GM18868 (cell line): Measurements from ENCODE around the gene APOBEC3B.
"Not testable (repeated sequence)": the region's sequence is repeated elsewhere in the genome, so short reads cannot be mapped to it uniquely, and the experiment has no call there.

Experiments
- ATAC-seq: cut with Tn5 transposase; IDR thresholded peaks from one replicate; pipeline ENCODE4 v1.9.1; 2021; ENCODE audit warnings: mild to moderate bottlenecking, moderate library complexity; ENCODE audit not compliant: unreplicated experiment

APOBEC3B gene

DNA sequence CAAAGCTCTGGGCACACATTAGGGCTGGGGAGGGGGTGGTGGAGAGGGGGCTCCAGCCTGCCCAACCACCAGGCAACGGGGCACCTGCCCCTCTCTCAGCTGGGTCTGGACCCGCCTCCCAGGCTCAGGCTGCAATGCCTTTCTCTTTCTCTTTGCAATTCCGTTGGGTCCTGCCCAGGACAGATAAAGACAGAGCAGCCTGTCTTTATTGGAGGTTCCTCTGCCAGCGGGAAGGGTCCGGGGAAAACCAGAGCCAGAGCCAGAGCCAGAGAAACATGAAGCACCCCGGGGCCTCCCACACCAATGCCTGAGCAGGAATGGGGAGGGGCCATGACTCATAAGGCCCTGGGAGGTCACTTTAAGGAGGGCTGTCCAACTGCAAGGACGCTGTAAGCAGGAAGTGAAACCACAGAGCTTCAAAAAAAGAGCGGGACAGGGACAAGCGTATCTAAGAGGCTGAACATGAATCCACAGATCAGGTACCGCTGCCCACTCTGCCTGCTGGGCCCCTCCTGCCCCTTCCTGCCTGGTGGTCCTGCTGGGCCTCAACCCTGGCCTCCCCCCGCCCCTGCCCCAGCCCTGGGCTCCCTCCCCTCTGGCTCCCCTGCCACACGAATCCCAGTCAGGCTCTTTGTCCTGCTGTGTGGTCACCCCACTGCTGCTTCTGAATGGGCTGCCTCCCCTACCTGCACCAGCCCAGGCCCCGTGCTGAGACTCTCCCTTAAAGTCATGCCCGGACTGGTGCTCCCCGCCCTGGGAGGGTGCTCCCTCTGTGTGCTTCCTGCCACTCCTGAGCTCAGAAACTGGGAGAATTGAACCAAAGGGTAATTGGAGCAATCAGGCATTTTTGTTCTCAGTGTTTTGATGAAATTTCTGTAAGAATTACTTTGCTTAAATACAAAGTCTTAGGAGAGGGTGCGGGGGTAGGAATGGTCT lies at the start of gene APOBEC3B:
TSS of gene APOBEC3B (plus strand) at position 356 of the 936 bp plus-strand sequence. CDS start at position 463, 107 bp downstream.
- ATAC-seq, result peak; percentile 48

DNA sequence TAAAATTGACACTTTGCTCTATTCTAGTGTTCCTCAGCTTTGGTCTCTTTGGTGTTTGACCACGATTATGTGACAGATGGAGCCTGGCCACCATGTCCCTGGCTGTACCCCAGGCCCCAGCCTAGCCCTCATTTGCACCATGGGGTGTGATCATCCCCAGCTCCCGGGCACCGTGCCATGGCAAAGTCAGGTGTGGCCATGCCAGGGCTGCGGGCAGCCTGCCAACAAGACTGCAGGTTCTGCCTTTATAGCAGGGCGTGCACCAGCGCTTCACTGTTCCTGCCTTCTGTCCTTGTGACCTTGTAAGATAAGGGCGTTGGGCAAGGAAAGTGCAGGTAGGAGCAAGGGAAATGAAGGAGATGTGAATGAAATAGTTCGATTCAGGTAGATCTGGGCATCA lies 47.1 kb upstream of the APOBEC3B start:
- ATAC-seq, result no peak

DNA sequence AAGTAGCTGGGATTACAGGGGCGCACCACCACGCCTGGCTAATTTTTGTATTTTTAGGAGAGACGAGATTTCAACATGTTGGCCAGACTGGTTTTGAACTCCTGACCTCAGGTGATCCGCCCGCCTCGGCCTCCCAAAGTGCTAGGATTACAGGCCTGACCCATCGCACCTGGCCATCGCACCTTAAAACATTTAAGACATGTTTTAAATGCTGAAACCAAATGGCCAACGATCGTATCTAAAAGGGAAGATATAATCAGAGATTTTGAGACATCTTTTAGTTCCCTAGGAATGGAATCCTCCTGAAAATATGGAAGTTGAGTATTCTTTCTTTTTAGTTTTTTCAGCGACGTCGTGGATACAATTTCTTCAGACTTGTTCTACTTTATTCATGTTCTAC lies 46.5 kb upstream of the APOBEC3B start:
- ATAC-seq, result no peak

DNA sequence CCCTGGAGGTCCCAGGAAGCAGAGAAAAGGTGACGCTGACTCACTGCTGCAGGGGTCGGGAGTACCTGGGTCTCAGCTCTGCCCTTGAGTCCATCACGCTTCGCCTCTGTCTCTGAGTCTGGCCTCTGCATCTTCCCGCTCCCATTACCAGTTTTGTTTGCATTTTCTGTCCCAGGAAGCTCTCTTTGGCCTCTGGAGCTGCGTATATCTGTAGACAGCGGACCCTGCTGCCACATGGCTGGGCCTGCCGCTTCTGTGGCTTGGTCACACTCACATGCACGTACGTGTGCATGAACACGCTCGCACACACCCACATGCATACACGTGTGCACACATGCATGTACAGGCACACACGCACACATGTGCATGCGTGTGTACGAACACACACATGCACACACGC lies 45.6 kb upstream of the APOBEC3B start:
- no peak for ATAC-seq

DNA sequence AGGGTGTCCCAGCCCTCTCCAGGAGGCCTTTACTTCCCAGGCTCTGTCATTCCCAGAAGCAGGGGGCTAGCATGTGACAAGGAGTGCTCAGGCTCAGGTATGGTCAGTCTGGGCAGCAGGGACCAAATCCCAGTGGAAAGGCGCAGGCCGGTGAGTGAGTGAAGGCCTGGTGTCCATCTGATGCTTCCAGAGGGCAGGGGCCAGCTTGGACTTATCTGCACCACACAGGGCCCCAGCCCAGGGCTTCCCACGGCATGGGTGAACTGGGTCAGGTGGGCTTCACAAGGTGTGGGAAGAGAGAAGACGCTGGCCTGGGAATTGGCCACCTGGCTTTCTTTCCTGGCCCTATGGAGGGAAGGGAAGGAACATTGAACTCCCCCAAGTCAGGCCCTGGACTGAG lies 45.1 kb upstream of the APOBEC3B start:
- no peak for ATAC-seq

DNA sequence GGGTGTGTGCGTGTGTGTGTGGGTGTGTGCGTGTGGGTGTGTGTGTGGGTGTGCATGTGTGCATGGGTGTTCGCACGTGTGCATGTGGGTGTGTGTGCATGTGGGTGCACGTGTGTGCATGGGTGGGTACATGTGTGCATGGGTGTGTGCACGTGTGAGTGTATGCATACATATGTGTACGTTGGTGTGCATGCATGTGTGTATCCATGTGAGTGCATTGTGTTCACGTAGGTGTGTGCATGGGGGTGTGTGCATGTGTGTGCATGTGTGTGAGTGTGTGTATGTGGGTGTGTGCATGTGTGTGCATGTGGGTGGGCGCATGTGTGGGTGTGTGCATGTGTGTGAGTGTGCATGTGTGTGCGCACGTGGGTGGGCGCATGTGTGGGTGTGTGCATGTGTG lies 44.6 kb upstream of the APOBEC3B start:
- no peak for ATAC-seq

DNA sequence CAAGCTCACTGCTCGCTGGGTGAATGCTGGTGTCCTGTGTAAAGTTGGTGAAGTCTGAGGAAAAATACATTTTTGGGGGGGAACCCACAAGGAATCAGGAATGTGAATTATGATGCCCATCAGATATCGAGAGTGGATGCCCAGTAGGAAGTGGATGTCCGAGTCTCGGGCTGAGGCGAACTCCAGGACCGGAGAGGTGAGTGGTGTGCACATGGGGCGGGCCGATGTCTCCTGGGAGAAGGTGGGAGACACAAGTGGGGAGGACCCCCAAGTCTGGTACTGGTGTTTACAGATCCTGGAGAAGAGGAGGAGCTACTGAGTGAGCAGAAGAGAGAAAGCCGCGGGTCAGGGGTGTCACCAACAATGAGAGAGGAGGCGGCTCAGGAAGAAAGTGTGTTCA lies 43.9 kb upstream of the APOBEC3B start:
- ATAC-seq, result no peak

DNA sequence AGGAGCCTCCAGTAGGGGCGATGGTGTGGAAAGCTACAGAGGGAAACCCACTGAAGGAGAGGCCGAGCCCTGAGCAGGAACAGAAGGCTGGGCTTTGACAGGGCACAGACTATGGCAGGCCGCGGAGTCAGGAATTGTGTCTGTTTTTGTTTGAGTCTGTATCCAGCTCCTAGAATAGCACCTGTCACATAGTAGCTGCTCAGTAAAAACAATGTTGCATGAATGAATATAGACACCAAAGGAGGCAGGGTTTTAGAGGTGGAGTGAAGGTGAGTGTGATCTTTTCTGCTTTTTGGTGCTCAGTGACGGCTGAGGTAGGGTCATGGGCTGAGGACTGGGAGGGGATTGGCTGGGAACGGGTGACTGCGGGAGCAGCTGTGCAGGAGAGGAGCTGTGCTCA lies 43.2 kb upstream of the APOBEC3B start:
- no peak for ATAC-seq

DNA sequence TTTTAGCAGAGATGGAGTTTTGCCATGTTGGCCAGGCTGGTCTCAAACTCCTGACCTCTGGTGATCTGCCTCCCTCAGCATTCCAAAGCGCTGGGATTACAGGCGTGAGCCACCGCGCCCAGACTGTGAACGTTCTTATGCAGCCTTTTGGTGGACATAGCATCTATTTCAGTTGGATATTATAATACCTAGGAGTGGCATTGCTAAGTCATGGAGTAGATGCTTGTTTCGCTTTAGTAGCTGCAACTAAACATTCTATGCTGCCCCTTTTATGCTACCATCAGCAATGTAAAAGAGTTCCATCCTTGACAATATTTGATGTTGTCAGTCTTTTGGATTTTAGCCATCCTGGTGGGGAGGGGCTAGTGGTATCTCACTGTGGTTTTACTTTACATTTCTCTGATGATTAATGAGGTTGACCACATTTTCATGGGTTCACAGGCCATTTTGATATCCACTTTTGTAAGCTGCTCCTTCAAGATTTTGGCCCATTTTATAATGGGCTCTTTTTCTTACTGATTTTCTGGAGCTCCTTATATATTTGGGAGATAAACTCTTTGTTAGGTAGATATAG lies 41.2 kb upstream of the APOBEC3B start:
- ATAC-seq, result peak; percentile 15

DNA sequence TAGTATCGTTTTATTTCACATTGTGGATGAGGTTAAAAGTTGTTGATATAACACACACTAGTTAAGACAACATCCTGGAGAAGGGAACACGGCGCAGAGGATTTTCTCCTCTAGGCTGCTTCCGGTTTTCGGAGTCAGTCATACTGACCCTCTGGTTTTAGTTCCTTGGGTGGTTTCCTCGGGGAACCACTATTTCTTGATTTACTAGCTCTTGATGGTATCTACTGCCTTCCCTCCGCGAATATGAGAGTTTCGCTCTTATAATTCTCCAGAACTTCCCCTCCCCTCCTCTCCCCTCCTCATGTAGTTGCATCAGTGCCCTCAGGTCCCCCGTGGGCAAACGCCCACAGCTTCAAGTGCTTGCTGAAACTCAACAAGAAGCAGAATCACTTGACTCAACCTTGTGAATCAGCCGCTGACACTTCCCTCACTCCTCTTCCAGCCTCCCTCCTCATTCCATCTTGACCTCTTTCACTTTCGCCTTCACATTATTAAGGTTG lies 40.6 kb upstream of the APOBEC3B start:
- ATAC-seq, result peak; percentile 80

DNA sequence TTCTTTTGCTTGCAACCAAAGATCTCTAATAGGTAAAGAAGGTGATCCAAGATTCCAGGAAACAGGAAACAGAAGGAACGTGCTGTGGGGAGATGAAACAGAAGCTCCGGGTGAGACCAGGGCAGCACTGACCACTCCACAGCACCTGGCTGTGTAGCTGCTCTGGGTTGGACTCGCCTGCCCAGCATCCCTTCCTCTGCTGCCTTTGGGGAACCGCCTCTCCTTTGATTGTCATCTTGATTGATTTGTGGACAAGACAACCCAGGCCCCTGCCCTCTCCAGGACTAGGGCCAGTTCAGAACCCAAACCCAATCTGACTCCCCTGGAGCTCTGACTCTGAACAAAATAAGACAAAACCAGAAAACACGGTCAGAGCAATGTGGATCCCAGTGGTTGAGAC lies 39.4 kb upstream of the APOBEC3B start:
- ATAC-seq, result no peak

DNA sequence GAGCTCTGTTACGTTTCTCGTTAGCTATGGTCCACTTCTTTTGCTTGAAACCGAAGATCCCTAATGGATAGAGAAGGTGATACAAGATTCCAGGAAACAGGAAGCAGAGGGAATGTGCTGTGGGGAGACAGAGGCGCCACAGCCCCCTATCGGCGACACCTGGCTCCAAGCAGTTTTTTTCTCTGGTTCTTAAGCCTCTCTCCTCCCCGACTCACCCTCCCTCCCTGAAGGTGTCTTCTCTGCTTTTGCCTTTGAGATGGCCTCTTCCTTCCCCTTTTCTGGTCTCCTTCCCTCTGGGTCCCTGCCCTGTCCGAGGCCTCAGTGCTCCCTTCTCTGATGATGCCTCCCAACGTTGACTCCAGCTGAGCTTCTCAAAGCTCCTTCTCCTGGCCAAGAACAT lies 38.9 kb upstream of the APOBEC3B start:
- ATAC-seq, result no peak

DNA sequence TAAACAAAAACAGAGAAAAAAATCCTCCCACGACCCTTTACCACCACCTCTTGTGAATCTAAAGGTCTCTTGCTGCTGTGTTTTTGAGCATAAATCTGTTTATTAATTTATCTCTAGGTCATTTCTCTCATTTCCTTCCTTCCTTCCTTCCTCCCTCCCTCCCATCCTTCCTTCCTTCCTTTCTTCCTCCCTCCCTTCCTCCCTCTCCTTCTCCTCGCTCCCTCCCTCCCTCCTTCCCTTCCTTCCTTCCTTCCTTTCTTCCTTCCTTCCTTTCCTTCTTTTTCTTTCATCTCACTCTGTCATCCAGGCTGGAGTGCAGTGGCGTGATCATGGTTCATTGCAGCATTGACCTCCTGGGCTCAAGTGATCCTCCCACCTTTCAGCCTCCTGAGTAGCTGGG lies 38.3 kb upstream of the APOBEC3B start:
- no peak for ATAC-seq

DNA sequence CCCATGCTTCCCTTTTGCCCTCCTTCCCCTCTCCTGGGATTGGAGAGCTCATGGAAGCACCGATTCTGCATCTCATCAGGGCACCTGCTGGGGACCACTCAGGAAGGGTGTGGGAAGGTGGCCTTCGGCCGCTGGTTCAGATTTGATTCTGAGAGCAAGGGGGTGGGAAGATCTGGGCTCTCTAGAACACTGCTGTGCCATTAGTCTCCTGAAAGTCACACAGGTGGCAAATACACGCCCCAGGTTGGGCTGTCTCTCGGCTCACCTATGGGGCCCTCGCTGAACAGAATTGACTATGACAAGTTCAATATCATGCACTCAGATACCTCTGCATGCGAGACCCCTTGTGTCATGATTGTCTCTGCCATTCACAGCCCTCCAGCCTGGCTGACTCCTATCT lies 37.5 kb upstream of the APOBEC3B start:
- no peak for ATAC-seq

DNA sequence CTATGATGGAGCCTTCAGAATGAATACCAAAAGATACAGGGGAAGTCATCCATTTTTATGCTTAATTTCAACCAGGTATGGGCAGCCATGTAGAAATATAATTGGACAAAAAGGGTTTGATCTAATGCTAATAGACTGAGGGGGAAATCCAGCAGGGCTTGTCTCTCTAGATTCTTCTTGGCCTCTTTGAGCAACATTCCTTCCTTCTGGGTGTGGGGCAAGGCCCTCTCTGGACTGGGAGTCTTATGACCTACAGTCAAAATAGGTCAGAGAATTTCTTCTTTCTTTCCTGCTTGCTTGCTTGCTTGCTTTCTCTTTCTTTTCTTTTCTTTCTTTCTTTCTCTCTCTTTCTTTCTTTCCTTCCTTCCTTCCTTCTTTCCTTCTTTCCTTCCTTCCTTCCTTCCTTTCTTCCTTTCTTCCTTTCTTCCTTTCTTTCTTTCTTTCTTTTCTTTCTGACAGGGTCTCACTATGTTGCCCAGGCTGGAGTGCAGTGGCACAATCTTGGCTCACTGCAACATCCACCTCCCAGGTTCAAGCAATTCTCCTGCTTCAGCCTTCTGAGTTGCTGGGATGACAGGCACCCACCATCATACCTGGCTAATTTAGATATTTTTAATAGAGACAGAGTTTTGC lies 36.3 kb upstream of the APOBEC3B start:
- ATAC-seq, result not testable (repeated sequence)

DNA sequence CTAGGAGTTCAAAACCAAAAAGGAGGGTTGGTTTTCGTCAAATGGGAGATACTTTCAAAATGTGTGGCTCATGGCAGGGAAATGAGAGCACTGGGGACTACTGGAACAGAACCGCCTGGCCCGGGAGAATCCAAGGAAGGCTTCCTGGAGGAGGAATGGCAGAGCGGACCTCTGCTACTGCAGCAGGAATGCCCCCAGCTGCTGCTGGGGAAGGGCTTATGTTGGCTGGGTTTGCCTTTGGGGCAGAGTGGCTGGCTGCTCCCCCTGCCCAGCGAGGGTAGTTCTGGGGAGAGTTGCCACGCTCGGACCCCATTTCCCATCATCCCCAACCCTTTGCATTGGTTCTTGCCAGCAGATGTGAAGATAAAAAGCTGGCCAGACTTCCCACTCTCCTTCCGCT lies 35.4 kb upstream of the APOBEC3B start:
- no peak for ATAC-seq

DNA sequence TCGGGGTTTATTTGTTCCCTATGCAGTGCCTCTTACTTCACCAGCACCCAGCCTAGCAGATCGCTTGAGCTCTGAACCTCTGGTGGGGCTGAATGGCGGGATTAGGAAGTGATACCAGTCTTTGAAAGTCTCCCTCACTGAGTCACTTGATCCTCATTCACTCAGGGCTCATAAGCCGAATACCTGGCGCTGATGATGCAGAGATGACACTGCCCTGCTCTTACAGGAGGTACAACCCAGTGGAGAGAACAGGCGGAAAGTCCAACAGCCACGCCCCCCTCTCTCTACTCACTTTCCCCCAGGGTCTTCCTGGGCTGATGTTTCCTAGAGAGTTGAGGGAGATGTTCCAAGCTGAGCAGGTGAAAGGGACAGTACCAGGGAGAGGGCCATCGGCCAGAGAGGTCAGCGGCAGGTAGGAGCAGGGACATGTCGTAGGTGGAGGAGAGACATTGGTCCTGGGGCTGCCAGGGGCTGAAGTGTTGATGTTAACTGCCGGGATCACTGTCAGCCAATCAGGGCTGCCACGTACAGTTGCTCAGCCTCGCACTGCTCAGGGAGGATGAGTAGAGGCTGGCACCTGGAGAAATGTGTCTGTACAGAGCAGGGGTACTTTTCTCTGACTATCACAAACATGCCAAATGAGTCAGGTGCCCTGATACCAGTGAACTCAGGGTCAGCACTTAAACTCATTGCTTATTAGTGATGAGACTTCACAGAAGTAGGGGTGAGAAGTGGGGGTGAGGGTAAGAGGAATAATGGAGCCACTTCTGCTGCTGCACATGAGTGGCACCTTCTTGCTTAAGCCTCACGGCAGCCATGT lies 34.6 kb upstream of the APOBEC3B start:
- no peak for ATAC-seq

DNA sequence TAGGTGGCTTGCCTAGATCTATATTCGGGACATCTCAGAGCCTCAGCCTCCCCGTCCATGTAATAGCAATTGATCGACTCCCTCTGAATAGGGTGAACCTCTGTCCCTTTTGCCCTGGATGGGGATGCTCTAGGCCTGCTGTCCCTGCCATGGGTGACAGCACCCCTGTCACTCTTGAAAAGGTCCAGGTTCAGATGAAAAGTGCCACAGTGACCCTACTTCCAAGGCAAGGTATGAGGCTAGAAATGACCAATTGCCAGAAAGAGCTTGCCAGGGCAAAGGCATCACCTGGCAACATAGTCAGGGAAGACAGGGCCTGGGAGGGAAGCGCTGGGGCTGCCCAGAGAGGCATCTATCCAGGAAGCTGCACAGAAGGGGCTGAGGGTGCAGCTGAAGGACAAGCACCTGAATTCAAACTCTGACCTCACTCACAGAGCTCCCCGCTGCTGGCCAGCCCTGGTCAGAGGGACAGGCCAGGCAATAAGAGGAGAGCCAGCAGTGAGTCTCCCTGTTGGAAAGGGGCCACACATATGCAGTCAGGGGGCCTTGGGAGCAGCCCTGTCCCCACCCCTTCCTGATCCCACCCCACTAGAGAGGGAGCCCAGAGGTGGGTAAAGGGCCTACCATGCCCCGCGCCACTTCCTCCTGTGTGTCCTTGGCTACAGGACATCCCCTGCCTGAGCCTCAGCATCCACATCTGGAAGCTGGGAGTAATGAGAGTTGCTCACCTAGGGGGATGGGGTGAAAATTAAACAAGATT lies 33.8 kb upstream of the APOBEC3B start:
- no peak for ATAC-seq

DNA sequence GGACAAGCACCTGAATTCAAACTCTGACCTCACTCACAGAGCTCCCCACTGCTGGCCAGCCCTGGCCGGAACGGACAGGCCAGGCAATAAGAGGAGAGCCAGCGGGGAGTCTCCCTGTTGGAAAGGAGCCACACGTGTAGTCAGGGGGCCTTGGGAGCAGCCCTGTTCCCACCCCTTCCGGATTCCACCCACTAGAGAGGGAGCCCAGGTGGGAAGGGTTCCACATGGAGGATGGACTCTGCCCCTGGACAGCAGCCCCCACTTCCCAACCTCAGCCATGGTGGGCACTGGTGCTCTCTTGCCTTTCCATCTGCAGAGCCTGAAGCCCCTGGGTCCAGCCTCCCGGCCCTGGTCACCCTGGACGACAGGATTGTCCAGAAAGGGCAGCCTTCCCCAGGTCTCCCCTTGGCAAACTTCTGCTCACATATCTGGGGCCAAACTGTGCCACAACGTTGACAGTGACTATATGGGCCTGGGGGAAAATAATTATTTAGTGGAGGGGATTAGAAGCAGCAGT lies 32.2 kb upstream of the APOBEC3B start:
- ATAC-seq, result no peak
